ENCODE results near the gene CLK2.

GRCh38 chr1:155226188-155226909 lies 47.0 kb downstream of the CLK2 start:
- TF ChIP-seq CTCF (IDR thresholded peaks at IDR 0.05) = peak in 3 of 4 experiments; percentile 60 to 76 (median 69)
- no peak for TF ChIP-seq POLR2AphosphoS5 (IDR thresholded peaks at IDR 0.05)
- TF ChIP-seq POLR2A (IDR thresholded peaks at IDR 0.05) = no peak
